Neural cell (in vitro differentiated cells): Measurements from ENCODE around the gene NTF4. TPM values are rescaled to one million over a fixed set of nuclear protein-coding genes. Genes with fewer than 3 reads are reported as not detected.

ENCODE experiments used
- H2AFZ ChIP-seq: fragments of 200-600, 300-800 bp; sonication (generic), shearing (Covaris generic); 2 replicates; pipeline ENCODE4 v1.6.0; 2014; ENCODE audit warnings: low read depth, mild to moderate bottlenecking, antibody characterized with exemption, low read length, moderate library complexity
- H3F3A ChIP-seq: fragments of 200-600 bp; shearing (Covaris generic); 2 replicates; pipeline ENCODE4 v1.6.1; 2016; ENCODE audit warnings: mild to moderate bottlenecking, moderate library complexity, mixed read lengths, antibody characterized with exemption, low read length; ENCODE audit not compliant: insufficient read depth, poor library complexity, severe bottlenecking
- H3K27ac ChIP-seq: fragments of 200-600, 300-800 bp; sonication (generic), shearing (Covaris generic); 2 replicates; pipeline ENCODE4 v1.5.1; 2014; ENCODE audit warnings: mild to moderate bottlenecking, low read length, moderate library complexity
- H3K27me3 ChIP-seq: fragments of 300-800, 200-600 bp; sonication (generic), shearing (Covaris generic); 2 replicates; pipeline ENCODE4 v1.6.0; 2014; ENCODE audit warnings: mild to moderate bottlenecking, low read depth, low read length, moderate library complexity; ENCODE audit not compliant: insufficient read depth
- H3K36me3 ChIP-seq: fragments of 300-800, 200-600 bp; sonication (generic), shearing (Covaris generic); 2 replicates; pipeline ENCODE4 v1.5.1; 2014; ENCODE audit warnings: mild to moderate bottlenecking, antibody characterized with exemption, low read length, moderate library complexity; ENCODE audit not compliant: insufficient read depth
- H3K4me2 ChIP-seq: fragments of 300-800, 200-600 bp; sonication (generic), shearing (Covaris generic); 2 replicates; pipeline ENCODE4 v1.6.0; 2014; ENCODE audit warnings: mild to moderate bottlenecking, low read length
- H3K4me3 ChIP-seq: fragments of 300-800, 200-600 bp; sonication (generic), shearing (Covaris generic); 2 replicates; pipeline ENCODE4 v1.5.1; 2014; ENCODE audit warnings: mild to moderate bottlenecking, low read length, moderate library complexity
- H3K79me2 ChIP-seq: fragments of 200-600 bp; shearing (Covaris generic); replicated peaks from 2 replicates; pipeline ENCODE4 v1.6.0; 2014; ENCODE audit warnings: mild to moderate bottlenecking, low read length, moderate library complexity; ENCODE audit not compliant: insufficient read depth
- H3K9ac ChIP-seq: fragments of 300-800, 200-600 bp; sonication (generic), shearing (Covaris generic); 2 replicates; pipeline ENCODE4 v1.6.1; 2016; ENCODE audit warnings: mild to moderate bottlenecking, low read length, mixed read lengths
- H3K9me2 ChIP-seq: fragments of 200-600 bp; shearing (Covaris generic); 2 replicates; pipeline ENCODE4 v1.6.1; 2016; ENCODE audit warnings: mild to moderate bottlenecking, low read length, mixed read lengths; ENCODE audit not compliant: insufficient read depth
- H3K9me3 ChIP-seq: fragments of 200-600, 300-800 bp; sonication (generic), shearing (Covaris generic); 2 replicates; pipeline ENCODE4 v1.6.1; 2016; ENCODE audit warnings: mild to moderate bottlenecking, mixed run types, low read length, moderate library complexity, mixed read lengths
- H4K20me1 ChIP-seq: fragments of 200-600 bp; shearing (Covaris generic); 2 replicates; pipeline ENCODE4 v1.6.1; 2016; ENCODE audit warnings: mild to moderate bottlenecking, mixed run types; ENCODE audit not compliant: insufficient read depth
- CTCF ChIP-seq: fragments of 450-650 bp; IDR thresholded peaks from 2 replicates; pipeline ENCODE4 v1.5.1; 2014; ENCODE audit warnings: antibody characterized with exemption, mild to moderate bottlenecking, moderate library complexity; ENCODE audit not compliant: poor library complexity, severe bottlenecking
- EP300 ChIP-seq: fragments of 450-650 bp; conservative IDR thresholded peaks from 2 replicates; pipeline ENCODE4 v1.6.1; 2014; ENCODE audit warnings: antibody characterized with exemption, mild to moderate bottlenecking, moderate library complexity; ENCODE audit not compliant: poor library complexity, severe bottlenecking
- EZH2 ChIP-seq: fragments of 200-600, 300-800 bp; shearing (Covaris generic), sonication (generic); IDR thresholded peaks from 2 replicates; pipeline ENCODE4 v1.6.1; 2014; ENCODE audit warnings: antibody characterized with exemption, low read length, borderline replicate concordance, mild to moderate bottlenecking; ENCODE audit not compliant: insufficient read depth, poor library complexity, severe bottlenecking
- MXI1 ChIP-seq: fragments of 450-650 bp; conservative IDR thresholded peaks from 2 replicates; pipeline ENCODE4 v1.6.1; 2014; ENCODE audit warnings: antibody characterized with exemption, mild to moderate bottlenecking; ENCODE audit not compliant: poor library complexity, severe bottlenecking
- POLR2AphosphoS5 ChIP-seq: IDR thresholded peaks from 2 replicates; pipeline ENCODE4 v1.6.1; 2012
- RAD21 ChIP-seq: fragments of 450-650 bp; conservative IDR thresholded peaks from 2 replicates; pipeline ENCODE4 v1.6.1; 2014; ENCODE audit warnings: antibody characterized with exemption, mild to moderate bottlenecking, moderate library complexity
- REST ChIP-seq: IDR thresholded peaks from 2 replicates; pipeline ENCODE4 v1.6.1; 2012; ENCODE audit warnings: borderline replicate concordance
- SMC3 ChIP-seq: fragments of 450-650 bp; conservative IDR thresholded peaks from 2 replicates; pipeline ENCODE4 v1.6.1; 2014; ENCODE audit warnings: antibody characterized with exemption, mild to moderate bottlenecking, moderate library complexity; ENCODE audit not compliant: poor library complexity
- TAF1 ChIP-seq: IDR thresholded peaks from 2 replicates; pipeline ENCODE4 v1.6.1; 2012; ENCODE audit warnings: low read depth
- polyA plus RNA-seq: library from polyadenylated mRNA; depleted of rRNA; stranded (reverse); fragments of >200 nt; gene quantifications from 2 replicates; pipeline ENCODE4 v1.2.3, GENCODE V29; 2014

The NTF4 gene
- polyA plus RNA-seq, 1 donor from 2014 or later = not detected

DNA sequence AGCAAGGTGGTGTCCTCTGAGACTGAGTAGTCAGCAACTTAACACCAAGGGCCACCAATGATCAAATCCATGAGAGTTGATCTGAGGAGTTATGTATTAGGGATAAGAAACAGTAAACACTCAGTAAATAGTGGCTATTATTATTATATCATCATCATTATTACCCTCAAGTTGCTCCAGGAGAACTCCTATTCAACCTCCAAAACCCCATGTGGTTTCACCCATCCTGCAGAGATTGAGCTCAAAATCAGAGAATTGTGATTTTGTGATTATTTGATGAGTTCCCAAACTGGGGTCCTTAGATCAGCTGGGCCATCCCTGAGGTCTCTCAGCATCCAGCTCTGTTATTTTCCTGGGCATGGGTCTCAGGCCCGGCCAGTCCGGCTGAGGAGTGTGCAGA, 3.6 kb downstream of the NTF4 start:
- Histone ChIP-seq H3K27me3 (peaks cover 38% of the 10 kb centered on the region), H3K36me3 (no peaks in the 10 kb centered on the region), H3K4me2 (no peak overlapping the region), H3K9me3 (no peaks in the 10 kb centered on the region), H3F3A (no peaks in the 10 kb centered on the region), H3K9me2 (no peaks in the 10 kb centered on the region), H3K27ac (no peak overlapping the region), H3K79me2 (no peaks in the 10 kb centered on the region), H2AFZ (no peak overlapping the region), H3K4me3 (no peak overlapping the region), H3K9ac (no peak overlapping the region), H4K20me1 (no peaks in the 10 kb centered on the region)
- TF ChIP-seq EP300 (no peak), REST (no peak), POLR2AphosphoS5 (no peak), EZH2 (no peak), TAF1 (no peak), MXI1 (no peak), RAD21 (no peak), CTCF (no peak), SMC3 (no peak)

DNA sequence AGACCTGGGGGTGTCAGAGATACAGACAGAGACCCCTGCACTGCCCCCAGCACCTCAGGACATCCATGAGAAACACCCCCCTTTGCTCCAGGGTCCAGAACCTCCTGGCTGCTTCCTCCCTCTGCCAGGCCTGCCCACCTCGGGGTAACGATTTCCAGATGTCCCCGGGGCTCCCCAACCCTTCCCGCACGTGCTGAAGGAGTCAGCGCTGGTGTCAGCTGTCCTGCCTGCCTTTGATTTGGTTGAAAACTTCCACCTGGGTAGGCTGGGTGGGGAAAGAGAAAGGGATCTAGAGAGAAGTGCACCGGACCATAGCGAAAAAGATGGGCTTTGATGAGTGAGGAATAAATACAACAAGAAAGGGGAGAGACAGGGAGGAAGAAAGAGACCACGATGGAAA, 5.6 kb downstream of the NTF4 start:
- Histone ChIP-seq H2AFZ (no peak overlapping the region), H3K4me3 (no peak overlapping the region), H3K9me2 (no peaks in the 10 kb centered on the region), H3K27me3 (peaks cover 32% of the 10 kb centered on the region), H3F3A (no peaks in the 10 kb centered on the region), H4K20me1 (no peaks in the 10 kb centered on the region), H3K9me3 (no peaks in the 10 kb centered on the region), H3K79me2 (no peaks in the 10 kb centered on the region), H3K27ac (no peak overlapping the region), H3K9ac (no peak overlapping the region), H3K4me2 (no peak overlapping the region), H3K36me3 (no peaks in the 10 kb centered on the region)
- no peak for TF ChIP-seq REST
- TF ChIP-seq SMC3 = no peak
- no peak for TF ChIP-seq EP300
